Tibial nerve (tissue), 4 donors: ENCODE data around the gene BMP8B.

Experiments
- CTCF ChIP-seq, 5 experiments: fragments of 200-600 bp in 3 of 5; fragments of 450-650 bp in 2 of 5; sonication (generic) in 3 of 5; IDR thresholded peaks; one replicate each; pipeline ENCODE4 v1.5.1; 2016 to 2019; ENCODE audit warnings: antibody characterized with exemption in 5 of 5, mild to moderate bottlenecking in 3 of 5, moderate library complexity in 2 of 5
- EP300 ChIP-seq, 2 donors: sonication (generic); formaldehyde crosslinking; IDR thresholded peaks; one replicate each; pipeline ENCODE4 v1.6.1; 2017; ENCODE audit warnings: antibody characterized with exemption in 2 of 2, mild to moderate bottlenecking in 1 of 2
- POLR2A ChIP-seq, 2 donors: fragments of 450-650 bp; IDR thresholded peaks; one replicate each; pipeline ENCODE4 v1.6.1; 2017; ENCODE audit warnings: antibody characterized with exemption in 2 of 2, mild to moderate bottlenecking in 2 of 2, moderate library complexity in 2 of 2

GRCh38 chr1:39779137-39779536 lies 9.5 kb downstream of the BMP8B start:
- TF ChIP-seq POLR2A (IDR thresholded peaks at IDR 0.05) (no peak), CTCF (IDR thresholded peaks at IDR 0.05) (no peak), EP300 (IDR thresholded peaks at IDR 0.05) (no peak)
